ENCODE measurements around the gene ZNF219. TPM values are rescaled to one million over a fixed set of nuclear protein-coding genes. Genes with fewer than 3 reads are reported as not detected.

Gene ZNF219
- total and polyA plus RNA-seq, 2 of the 13 experiments (the other 11 are each of a cell fraction or from before 2014, with no cell fraction given): 34.5 to 36.6 TPM

- no peak; the same call in 1 of the 2 replicates for TF ChIP-seq ELK4 (CRISPR knock-in tag; IDR thresholded peaks at IDR 0.05; ENCODE audit: borderline replicate concordance)
- peak; percentile 39; the same call in 1 of the 2 replicates for TF ChIP-seq KDM5A (IDR thresholded peaks at IDR 0.05; ENCODE audit: borderline replicate concordance, low read length)
- TF ChIP-seq CREBL2 (CRISPR knock-in tag; IDR thresholded peaks at IDR 0.05; ENCODE audit: borderline replicate concordance): peak; percentile 35; the same call in 1 of the 2 replicates
- peak; percentile 95 for TF ChIP-seq AGO1 (IDR thresholded peaks at IDR 0.05; ENCODE audit: low read depth, low read length, poor library complexity, severe bottlenecking)
- TF ChIP-seq RFXAP (CRISPR knock-in tag; IDR thresholded peaks at IDR 0.05; ENCODE audit: borderline replicate concordance): peak; percentile 61; the same call in 1 of the 2 replicates
- peak; percentile 56; the same call in 1 of the 2 replicates for TF ChIP-seq SIN3A (IDR thresholded peaks at IDR 0.05; ENCODE audit: borderline replicate concordance, low read depth, low read length)
- TF ChIP-seq ZNF468 (CRISPR knock-in tag; IDR thresholded peaks at IDR 0.05): 0 out of 2 replicates have a peak, but pooled peaks have one; percentile 72
- TF ChIP-seq ATM (IDR thresholded peaks at IDR 0.05; ENCODE audit: borderline replicate concordance): no peak
- no peak for TF ChIP-seq EEA1 (CRISPR knock-in tag; IDR thresholded peaks at IDR 0.05; ENCODE audit: borderline replicate concordance)
- TF ChIP-seq ZNF703 (CRISPR knock-in tag; IDR thresholded peaks at IDR 0.05; ENCODE audit: borderline replicate concordance): no peak
- no peak for TF ChIP-seq SRF (IDR thresholded peaks at IDR 0.05; ENCODE audit: low read depth, low read length)
- TF ChIP-seq FOXP4 (CRISPR knock-in tag; IDR thresholded peaks at IDR 0.05): peak; percentile 61; the same call in 1 of the 2 replicates
- 0 out of 2 replicates have a peak, but pooled peaks have one; percentile 71 for TF ChIP-seq ZNF510 (CRISPR knock-in tag; IDR thresholded peaks at IDR 0.05; ENCODE audit: low read depth)
- TF ChIP-seq RFXANK (CRISPR knock-in tag; IDR thresholded peaks at IDR 0.05): 0 out of 2 replicates have a peak, but pooled peaks have one; percentile 80
- TF ChIP-seq POLR2AphosphoS5 (IDR thresholded peaks at IDR 0.05; ENCODE audit: low read depth, low read length): peak; percentile 45; the same call in 1 of the 2 replicates
- peak; percentile 90 for TF ChIP-seq IKZF5 (CRISPR knock-in tag; IDR thresholded peaks at IDR 0.05)
- TF ChIP-seq ZBTB25 (CRISPR knock-in tag; IDR thresholded peaks at IDR 0.05): peak; percentile 88; the same call in 1 of the 2 replicates
- TF ChIP-seq MAFK (conservative IDR thresholded peaks at IDR 0.05 in 1 of 2, IDR thresholded peaks at IDR 0.05 in 1 of 2; ENCODE audit: low read length in 2 of 2): peak; percentile 38 to 44; a peak in 3 of 4 replicates
- peak; percentile 29; the same call in 1 of the 2 replicates for TF ChIP-seq SOX13 (IDR thresholded peaks at IDR 0.05)
- TF ChIP-seq SOX13 (CRISPR knock-in tag; conservative IDR thresholded peaks at IDR 0.05 in 1 of 2, IDR thresholded peaks at IDR 0.05 in 1 of 2): peak in 1 of 2 experiments; percentile 49; a peak in 1 of 4 replicates
- no peak for TF ChIP-seq KLF9 (CRISPR knock-in tag; IDR thresholded peaks at IDR 0.05; ENCODE audit: low read depth)
- TF ChIP-seq ZZZ3 (CRISPR knock-in tag; IDR thresholded peaks at IDR 0.05; ENCODE audit: borderline replicate concordance): peak; percentile 77; the same call in 1 of the 2 replicates
These were observed 6.0 kb downstream of the ZNF219 start (continued) for GRCh38 chr14:21092273-21093011.

All from HepG2 (cell line).